ENCODE data around the gene CIAO2A. TPM values are rescaled to one million over a fixed set of nuclear protein-coding genes. Genes with fewer than 3 reads are reported as not detected.

CIAO2A gene
- total RNA-seq, 4 donors from 2014 or later, result 21.4 to 53.8 (median 34.3) TPM

DNA sequence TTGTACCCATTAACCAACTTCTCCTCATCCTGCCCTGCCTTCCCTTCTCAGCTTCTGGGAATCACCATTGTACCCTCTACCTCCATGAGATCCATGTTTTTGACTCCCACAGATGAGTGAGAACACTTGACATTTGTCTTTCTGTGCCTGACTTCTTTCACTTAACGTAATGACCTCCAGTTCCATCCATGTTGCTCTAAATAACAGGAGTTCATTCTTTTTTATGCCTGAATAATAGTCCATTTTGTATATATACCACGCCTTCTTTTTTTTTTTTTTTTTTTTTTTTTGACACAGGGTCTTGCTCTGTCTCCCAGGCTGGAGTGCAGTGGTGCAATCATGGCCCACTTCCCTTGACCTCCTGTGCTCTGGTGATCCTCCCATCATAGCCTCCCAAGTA lies 8.9 kb upstream of the CIAO2A start:
- TF ChIP-seq, protein P1, sequence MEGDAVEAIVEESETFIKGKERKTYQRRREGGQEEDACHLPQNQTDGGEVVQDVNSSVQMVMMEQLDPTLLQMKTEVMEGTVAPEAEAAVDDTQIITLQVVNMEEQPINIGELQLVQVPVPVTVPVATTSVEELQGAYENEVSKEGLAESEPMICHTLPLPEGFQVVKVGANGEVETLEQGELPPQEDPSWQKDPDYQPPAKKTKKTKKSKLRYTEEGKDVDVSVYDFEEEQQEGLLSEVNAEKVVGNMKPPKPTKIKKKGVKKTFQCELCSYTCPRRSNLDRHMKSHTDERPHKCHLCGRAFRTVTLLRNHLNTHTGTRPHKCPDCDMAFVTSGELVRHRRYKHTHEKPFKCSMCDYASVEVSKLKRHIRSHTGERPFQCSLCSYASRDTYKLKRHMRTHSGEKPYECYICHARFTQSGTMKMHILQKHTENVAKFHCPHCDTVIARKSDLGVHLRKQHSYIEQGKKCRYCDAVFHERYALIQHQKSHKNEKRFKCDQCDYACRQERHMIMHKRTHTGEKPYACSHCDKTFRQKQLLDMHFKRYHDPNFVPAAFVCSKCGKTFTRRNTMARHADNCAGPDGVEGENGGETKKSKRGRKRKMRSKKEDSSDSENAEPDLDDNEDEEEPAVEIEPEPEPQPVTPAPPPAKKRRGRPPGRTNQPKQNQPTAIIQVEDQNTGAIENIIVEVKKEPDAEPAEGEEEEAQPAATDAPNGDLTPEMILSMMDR (IDR thresholded peaks at IDR 0.05), result no peak
- TF ChIP-seq POLR2A (IDR thresholded peaks at IDR 0.05), result no peak
- Histone ChIP-seq H3K4me3 (no peak overlapping the region), H3K36me3 (no peaks in the 10 kb centered on the region), H3K27ac (no peak overlapping the region), H3K4me1 (peaks cover 8 to 14% of the 10 kb centered on the region in 2 donors), H3K9me3 (no peaks in the 10 kb centered on the region), H3K27me3 (no peaks in the 10 kb centered on the region)
- intact Hi-C loops (cut with DNase I; ENCODE audit: low total_unique reads), result no loop called here
- DNase-seq, result no peak

DNA sequence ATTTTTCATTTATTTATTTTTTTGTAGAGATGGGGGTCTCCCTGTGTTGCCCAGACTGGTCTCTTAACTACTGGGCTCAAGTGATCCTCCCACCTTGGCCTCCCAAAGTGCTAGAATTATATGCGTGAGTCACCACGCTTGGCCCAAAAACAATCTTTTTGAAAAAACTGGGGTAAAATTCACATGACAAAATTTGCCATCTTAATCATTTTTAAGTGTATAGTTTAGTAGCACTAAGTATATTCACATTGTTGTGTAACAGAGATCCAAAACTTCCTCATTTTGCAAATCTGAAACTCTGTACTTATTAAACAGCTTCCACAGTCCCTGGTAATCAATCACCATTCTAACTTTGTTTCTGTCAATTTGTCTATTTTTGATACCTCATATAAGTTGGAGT lies 7.3 kb upstream of the CIAO2A start:
- TF ChIP-seq, protein P1 (IDR thresholded peaks at IDR 0.05), result no peak
- no peak for TF ChIP-seq POLR2A (IDR thresholded peaks at IDR 0.05)
- intact Hi-C loops (cut with DNase I; ENCODE audit: low total_unique reads), result no loop called here
- no peaks in the 10 kb centered on the region for H3K27me3 ChIP-seq
- peaks cover 8 to 14% of the 10 kb centered on the region in 2 donors for H3K4me1 ChIP-seq
- no peaks in the 10 kb centered on the region for H3K36me3 ChIP-seq
- DNase-seq, result no peak
- H3K4me3 ChIP-seq, result no peak overlapping the region
- no peaks in the 10 kb centered on the region for H3K9me3 ChIP-seq
- H3K27ac ChIP-seq, result peak overlapping the region in 1 of 2 donors; percentile 57

DNA sequence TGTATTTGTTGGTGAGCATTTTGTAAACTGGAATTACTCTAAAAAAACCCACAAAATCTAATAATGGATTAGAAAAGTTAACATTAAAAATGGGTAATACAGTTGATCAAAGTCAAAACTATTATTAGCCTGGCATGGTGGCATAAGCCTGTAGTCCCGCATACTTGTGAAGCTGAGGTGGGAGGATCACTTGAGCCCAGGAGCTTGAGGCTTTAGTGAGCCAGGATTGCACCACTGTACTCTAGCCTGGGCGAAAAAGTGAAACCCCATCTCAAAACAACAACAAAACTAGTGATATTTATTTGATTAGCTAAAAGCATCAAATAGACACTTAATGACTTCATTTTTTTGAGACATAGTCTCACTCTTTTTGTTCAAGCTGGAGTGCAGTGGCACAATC lies 5.7 kb upstream of the CIAO2A start:
- H3K36me3 ChIP-seq, result no peaks in the 10 kb centered on the region
- H3K27me3 ChIP-seq, result no peaks in the 10 kb centered on the region
- TF ChIP-seq, protein P1 (IDR thresholded peaks at IDR 0.05), result no peak
- TF ChIP-seq POLR2A (IDR thresholded peaks at IDR 0.05), result no peak
- intact Hi-C loops (cut with DNase I; ENCODE audit: low total_unique reads), result no loop called here
- H3K4me1 ChIP-seq, result peaks cover 14 to 15% of the 10 kb centered on the region in 2 donors
- DNase-seq, result no peak
- H3K27ac ChIP-seq, result peak overlapping the region; percentile 27 to 57
- no peak overlapping the region for H3K4me3 ChIP-seq
- no peaks in the 10 kb centered on the region for H3K9me3 ChIP-seq

DNA sequence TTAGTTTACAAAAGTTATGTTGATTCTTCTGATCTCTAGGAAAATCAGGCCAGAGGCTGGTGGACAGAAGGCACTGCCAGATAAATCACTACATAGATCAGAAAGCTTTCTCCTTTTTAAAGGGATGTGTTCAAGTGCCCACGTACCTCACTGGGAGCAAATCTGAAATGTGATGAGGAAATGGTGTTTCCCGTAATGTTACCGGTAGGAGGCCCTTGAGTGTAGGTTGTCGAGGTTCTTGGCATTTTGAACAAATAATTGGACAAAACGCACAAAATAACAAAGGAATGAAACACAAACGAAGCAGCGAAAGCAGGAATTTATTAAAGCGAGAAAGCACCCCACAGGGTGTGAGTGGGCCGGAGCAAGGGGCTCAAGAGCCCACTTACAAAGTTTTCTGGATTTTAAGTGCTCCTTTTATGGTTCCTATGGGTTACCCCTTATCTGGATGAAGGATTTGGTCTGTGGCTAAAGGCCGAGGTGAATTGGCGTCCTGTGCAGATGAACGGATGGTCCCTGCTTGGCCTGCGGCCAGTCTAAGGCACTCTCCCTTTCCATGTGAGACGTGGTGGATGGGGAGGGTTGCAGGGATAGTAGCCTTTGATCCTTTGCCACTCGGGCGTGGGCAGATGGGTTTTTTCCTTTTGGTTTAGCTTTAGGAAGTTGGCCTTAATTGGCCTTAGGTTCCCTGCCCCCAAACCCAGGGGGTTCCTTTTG lies 3.2 kb upstream of the CIAO2A start:
- H3K27ac ChIP-seq, result peak overlapping the region; percentile 90 to 96
- DNase-seq, result no peak
- TF ChIP-seq POLR2A (IDR thresholded peaks at IDR 0.05), result no peak
- TF ChIP-seq, protein P1 (IDR thresholded peaks at IDR 0.05), result no peak
- peak overlapping the region; percentile 98 for H3K4me3 ChIP-seq
- H3K36me3 ChIP-seq, result no peaks in the 10 kb centered on the region
- H3K9me3 ChIP-seq, result no peaks in the 10 kb centered on the region
- H3K4me1 ChIP-seq, result peaks cover 15 to 19% of the 10 kb centered on the region in 2 donors
- intact Hi-C loops (cut with DNase I; ENCODE audit: low total_unique reads), result no loop called here
- no peaks in the 10 kb centered on the region for H3K27me3 ChIP-seq

DNA sequence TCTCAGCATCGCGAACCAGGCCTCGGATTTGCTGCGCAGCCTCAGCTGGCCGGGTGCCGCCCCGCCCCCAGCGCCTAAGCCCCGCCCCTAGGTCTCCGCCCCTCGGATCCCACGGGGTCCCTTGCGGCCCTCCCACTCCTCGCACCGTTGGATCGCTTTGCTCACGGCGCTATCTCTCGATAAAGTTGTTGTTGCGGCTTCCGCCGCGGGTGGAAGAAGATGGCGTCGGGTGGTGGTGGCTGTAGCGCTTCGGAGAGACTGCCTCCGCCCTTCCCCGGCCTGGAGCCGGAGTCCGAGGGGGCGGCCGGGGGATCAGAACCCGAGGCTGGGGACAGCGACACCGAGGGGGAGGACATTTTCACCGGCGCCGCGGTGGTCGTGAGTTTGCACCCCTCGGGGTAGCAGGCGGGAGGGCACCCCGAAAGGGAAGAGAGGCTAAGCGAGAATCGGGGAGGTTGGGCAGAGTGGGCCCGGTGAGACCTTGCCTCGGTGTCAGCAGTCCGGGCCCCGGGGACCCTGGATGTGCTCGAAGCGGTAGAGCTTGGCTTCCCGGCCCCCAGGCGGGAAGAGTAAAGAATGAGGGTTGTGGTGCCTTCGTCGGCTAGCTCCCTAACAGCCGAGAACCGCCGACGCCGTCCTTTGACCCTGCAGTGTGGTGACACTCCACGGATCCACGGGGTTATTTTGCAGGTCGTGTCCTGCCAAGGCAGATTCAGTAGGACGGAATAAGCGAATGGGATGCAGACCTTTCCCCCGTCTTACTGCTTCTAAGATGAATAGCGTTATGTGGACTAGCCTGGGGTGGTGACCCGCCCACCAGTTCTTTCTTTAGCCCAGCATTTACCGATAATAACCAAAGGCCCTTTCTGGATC lies 2.4 kb upstream of the CIAO2A start, which contains the start of gene SNX1:
Gene SNX1, plus strand, starts transcription at position 188 of the 873 bp plus-strand sequence. Its CDS starts 32 bp downstream, at position 220.
- DNase-seq, result peak; percentile 94 to 96
- intact Hi-C loops (cut with DNase I; ENCODE audit: low total_unique reads), result no loop called here
- peak within 1 kb of the TSS; percentile 98 for H3K4me3 ChIP-seq
- H3K4me1 ChIP-seq, result peaks cover 15 to 19% of the 10 kb centered on the region in 2 donors
- no peaks in the 10 kb centered on the region for H3K27me3 ChIP-seq
- H3K27ac ChIP-seq, result peak within 1 kb of the TSS; percentile 90 to 96
- H3K36me3 ChIP-seq, result no peaks in the 10 kb centered on the region
- no peaks in the 10 kb centered on the region for H3K9me3 ChIP-seq
- TF ChIP-seq, protein P1 (IDR thresholded peaks at IDR 0.05), result peak in 2 of 4 experiments; percentile 33 to 59
- TF ChIP-seq POLR2A (IDR thresholded peaks at IDR 0.05), result peak; percentile 85 to 93
